HepG2 (cell line): ENCODE data around the gene NOL4L. TPM values are rescaled to one million over a fixed set of nuclear protein-coding genes. Genes with fewer than 3 reads are reported as not detected.
A peak's percentile ranks its signal among the peaks of the same experiment; 100 is the strongest.

ENCODE experiments used
- ATF6 ChIP-seq: sonication (generic); formaldehyde crosslinking; conservative IDR thresholded peaks from 2 replicates; pipeline ENCODE4 v1.4.0; 2020; ENCODE audit warnings: missing genetic modification reagents
- DNMT1 ChIP-seq: sonication (generic); formaldehyde crosslinking; IDR thresholded peaks from 2 replicates; pipeline ENCODE4 v1.5.1; 2020; ENCODE audit warnings: mild to moderate bottlenecking, missing genetic modification reagents
- E2F1 ChIP-seq: sonication (generic); formaldehyde crosslinking; IDR thresholded peaks from 2 replicates; pipeline ENCODE4 v1.5.0; 2020; ENCODE audit warnings: missing genetic modification reagents
- FOSL1 ChIP-seq: sonication (generic); formaldehyde crosslinking; IDR thresholded peaks from 2 replicates; pipeline ENCODE4 v1.9.0; 2021; ENCODE audit warnings: missing genetic modification reagents, borderline replicate concordance
- FOXO1 ChIP-seq: sonication (generic); formaldehyde crosslinking; IDR thresholded peaks from 2 replicates; pipeline ENCODE4 v1.4.0; 2020; ENCODE audit warnings: missing genetic modification reagents
- MIXL1 ChIP-seq: IDR thresholded peaks from 2 replicates; pipeline ENCODE4 v1.6.1; 2016
- NFKB2 ChIP-seq: sonication (generic); formaldehyde crosslinking; IDR thresholded peaks from 2 replicates; pipeline ENCODE4 v1.4.0; 2020; ENCODE audit warnings: missing genetic modification reagents, borderline replicate concordance
- RAD21 ChIP-seq: fragments of 450-650 bp; formaldehyde crosslinking; IDR thresholded peaks from 2 replicates; pipeline ENCODE4 v1.5.0; 2020; ENCODE audit warnings: mild to moderate bottlenecking
- RAD51 ChIP-seq: fragments of 450-650 bp; IDR thresholded peaks from 2 replicates; pipeline ENCODE4 v1.6.1; 2016; ENCODE audit warnings: borderline replicate concordance
- RFX5 ChIP-seq: IDR thresholded peaks from 2 replicates; pipeline ENCODE4 v1.6.1; 2011; ENCODE audit warnings: low read depth, low read length, improper control_type of control experiment
- SAFB2 ChIP-seq: sonication (generic); formaldehyde crosslinking; IDR thresholded peaks from 2 replicates; pipeline ENCODE4 v1.5.1; 2020; ENCODE audit warnings: missing genetic modification reagents, low read depth, mild to moderate bottlenecking, borderline replicate concordance
- SNRNP70 ChIP-seq: fragments of 200-400 bp; formaldehyde crosslinking; IDR thresholded peaks from 2 replicates; pipeline ENCODE4 v1.6.1; 2017; ENCODE audit warnings: mild to moderate bottlenecking, low read depth, low read length, moderate library complexity
- TEF ChIP-seq: sonication (generic); formaldehyde crosslinking; IDR thresholded peaks from 2 replicates; pipeline ENCODE4 v1.5.0; 2020; ENCODE audit warnings: missing genetic modification reagents
- TOPORS ChIP-seq: sonication (generic); formaldehyde crosslinking; IDR thresholded peaks from 2 replicates; pipeline ENCODE4 v1.8.0; 2023; ENCODE audit warnings: mild to moderate bottlenecking, missing genetic modification reagents
- U2AF2 ChIP-seq: fragments of 200-400 bp; formaldehyde crosslinking; IDR thresholded peaks from 2 replicates; pipeline ENCODE4 v1.6.1; 2017; ENCODE audit warnings: low read depth, mild to moderate bottlenecking, low read length
- ZBTB3 ChIP-seq: sonication (generic); formaldehyde crosslinking; IDR thresholded peaks from 2 replicates; pipeline ENCODE4 v1.4.0; 2020; ENCODE audit warnings: low read depth, mild to moderate bottlenecking, moderate library complexity, missing genetic modification reagents, borderline replicate concordance
- ZFY ChIP-seq: sonication (generic); formaldehyde crosslinking; IDR thresholded peaks from 2 replicates; pipeline ENCODE4 v1.4.0; 2020; ENCODE audit warnings: missing genetic modification reagents
- ZIK1 ChIP-seq: sonication (generic); formaldehyde crosslinking; IDR thresholded peaks from 2 replicates; pipeline ENCODE4 v1.5.0; 2020; ENCODE audit warnings: mild to moderate bottlenecking, low read depth, missing genetic modification reagents, borderline replicate concordance
- ZNF343 ChIP-seq: sonication (generic); formaldehyde crosslinking; IDR thresholded peaks from 2 replicates; pipeline ENCODE4 v1.4.0; 2020; ENCODE audit warnings: mild to moderate bottlenecking, missing genetic modification reagents
- ZNF550 ChIP-seq: sonication (generic); formaldehyde crosslinking; IDR thresholded peaks from 2 replicates; pipeline ENCODE4 v1.4.0; 2020; ENCODE audit warnings: mild to moderate bottlenecking, missing genetic modification reagents, borderline replicate concordance
- ZNF644 ChIP-seq: IDR thresholded peaks from 2 replicates; pipeline ENCODE4 v1.6.1; 2016; ENCODE audit warnings: low read depth
- ZNF691 ChIP-seq: sonication (generic); formaldehyde crosslinking; IDR thresholded peaks from 2 replicates; pipeline ENCODE4 v1.4.0; 2020; ENCODE audit warnings: missing genetic modification reagents, low read depth, mild to moderate bottlenecking, borderline replicate concordance
- ZNF770 ChIP-seq: sonication (generic); formaldehyde crosslinking; IDR thresholded peaks from 2 replicates; pipeline ENCODE4 v1.5.0; 2020; ENCODE audit warnings: mild to moderate bottlenecking, missing genetic modification reagents
- polyA plus RNA-seq, 8 experiments: library from polyadenylated mRNA; depleted of rRNA in 3 of 8; stranded (reverse) in 7 of 8; unstranded in 1 of 8; fragments of >200 nt; fragmentation: Illumina TruSeq in 4 of 8; extraction: Trizol in 4 of 8; gene quantifications; 2 replicates each; pipeline versions ENCODE4 v1.2.1 to v1.2.3, GENCODE V29; 2011 to 2016; ENCODE audit warnings: low read depth in 4 of 8, missing spikeins in 1 of 8, mixed read lengths in 1 of 8; ENCODE audit not compliant: insufficient read depth in 1 of 8
- total RNA-seq, 5 experiments: library from RNA; depleted of rRNA; stranded (reverse); fragments of >200 nt; fragmentation: Illumina TruSeq; extraction: Trizol; gene quantifications; 2 replicates each; pipeline ENCODE4 v1.2.3, GENCODE V29; 2016; ENCODE audit warnings: low read depth in 1 of 5

Gene NOL4L
- total and polyA plus RNA-seq, 2 of the 13 experiments (the other 11 are each of a cell fraction or from before 2014, with no cell fraction given), result 16.6 to 35.4 TPM

GRCh38 chr20:32483351-32484224, 101.5 kb downstream of the NOL4L start (continued):
- TF ChIP-seq ZNF770 (CRISPR knock-in tag) (0 out of 2 replicates have a peak, but pooled peaks have one; percentile 39), TOPORS (CRISPR knock-in tag) (no peak), FOSL1 (CRISPR knock-in tag) (0 out of 2 replicates have a peak, but pooled peaks have one; percentile 12), ZNF644 (CRISPR knock-in tag) (no peak), ZNF343 (CRISPR knock-in tag) (no peak), NFKB2 (CRISPR knock-in tag) (peak; percentile 92; the same call in 1 of the 2 replicates), RAD21 (CRISPR knock-in tag) (peak; percentile 46; the same call in 1 of the 2 replicates), RFX5 (no peak), ZFY (CRISPR knock-in tag) (peak; percentile 27; the same call in 1 of the 2 replicates), FOXO1 (CRISPR knock-in tag) (peak; percentile 51; the same call in 1 of the 2 replicates), ZNF691 (CRISPR knock-in tag) (peak; percentile 77; the same call in 1 of the 2 replicates), ZIK1 (peak; percentile 51; the same call in 1 of the 2 replicates), TEF (CRISPR knock-in tag) (0 out of 2 replicates have a peak, but pooled peaks have one; percentile 41), MIXL1 (CRISPR knock-in tag) (no peak), E2F1 (CRISPR knock-in tag) (no peak), DNMT1 (no peak; the same call in 1 of the 2 replicates), SAFB2 (CRISPR knock-in tag) (peak; percentile 40), ZBTB3 (no peak), ZNF550 (CRISPR knock-in tag) (0 out of 2 replicates have a peak, but pooled peaks have one; percentile 73), U2AF2 (no peak), SNRNP70 (no peak), RAD51 (no peak), ATF6 (peak; percentile 86)
